ENCODE data around the gene CMSS1. TPM values are rescaled to one million over a fixed set of nuclear protein-coding genes. Genes with fewer than 3 reads are reported as not detected.

Gene CMSS1
- polyA plus RNA-seq, 5 donors = 41.9 to 49.5 (median 46.3) TPM

DNA sequence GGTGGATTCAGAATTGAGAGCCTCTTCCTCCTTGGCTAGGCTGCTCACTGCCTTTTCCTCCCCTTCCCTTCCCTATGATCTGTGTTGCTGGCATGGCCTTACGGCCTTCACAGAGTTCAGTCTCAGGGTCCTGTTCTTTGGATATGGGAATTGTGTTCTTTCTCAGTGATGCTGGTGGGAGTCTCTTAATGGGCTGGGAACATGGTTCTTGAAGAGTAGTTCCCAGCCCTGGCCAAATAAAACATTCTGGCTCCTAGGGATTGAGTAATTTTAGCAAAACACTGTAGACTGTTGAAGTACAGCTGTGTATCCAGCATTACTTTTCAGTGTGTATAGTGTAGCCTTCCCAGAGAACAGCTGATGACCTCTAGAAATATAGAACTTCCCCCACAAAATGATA lies 319.3 kb downstream of the CMSS1 start:
- DNase-seq = no peak

DNA sequence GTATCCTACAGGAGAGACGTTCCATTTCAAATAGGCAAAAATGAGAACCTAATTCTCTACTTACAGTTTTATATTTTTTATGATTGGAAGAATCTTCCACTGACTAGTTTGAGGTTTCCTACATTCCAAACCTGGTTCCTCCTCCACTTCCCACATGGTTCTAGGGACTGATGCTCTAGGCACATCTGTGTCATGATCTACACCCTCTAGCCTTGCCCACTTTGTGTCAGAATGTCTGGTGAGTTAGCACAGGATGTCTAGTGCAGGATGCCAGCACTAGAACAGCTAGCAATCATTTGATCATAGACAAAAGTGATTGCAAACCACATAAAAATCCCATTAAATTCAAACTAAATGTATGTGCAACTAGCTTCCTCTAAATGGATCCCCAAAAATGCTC lies 323.3 kb downstream of the CMSS1 start:
- DNase-seq = no peak

- DNase-seq = no peak
These were observed 323.9 kb downstream of the CMSS1 start for GRCh38 chr3:100141586-100141985.

GRCh38 chr3:100144255-100144866 lies 326.7 kb downstream of the CMSS1 start:
- DNase-seq = no peak

DNA sequence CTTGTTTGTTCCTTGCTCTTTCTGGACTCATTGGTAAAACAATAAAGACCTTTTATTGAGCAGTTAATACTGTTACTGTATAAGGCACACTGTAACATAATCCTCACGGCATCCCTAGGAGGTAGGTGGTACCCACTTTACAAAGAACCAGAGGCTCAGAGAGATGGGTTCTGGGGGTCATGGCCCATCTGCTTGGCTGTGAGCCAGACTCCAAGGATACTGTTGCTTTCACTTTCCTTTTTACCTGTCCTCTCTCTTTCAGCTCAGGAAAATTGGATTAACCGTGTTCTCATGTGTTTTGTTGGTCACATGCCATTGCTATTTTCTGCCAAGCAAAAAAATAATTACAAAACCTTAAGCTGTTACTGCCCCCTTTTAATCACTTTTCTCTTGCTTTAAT lies 331.5 kb downstream of the CMSS1 start:
- DNase-seq = no peak

- no peak for DNase-seq
These were observed 332.2 kb downstream of the CMSS1 start for GRCh38 chr3:100149713-100150415.

GRCh38 chr3:100150473-100150872 lies 332.8 kb downstream of the CMSS1 start:
- DNase-seq = no peak

DNA sequence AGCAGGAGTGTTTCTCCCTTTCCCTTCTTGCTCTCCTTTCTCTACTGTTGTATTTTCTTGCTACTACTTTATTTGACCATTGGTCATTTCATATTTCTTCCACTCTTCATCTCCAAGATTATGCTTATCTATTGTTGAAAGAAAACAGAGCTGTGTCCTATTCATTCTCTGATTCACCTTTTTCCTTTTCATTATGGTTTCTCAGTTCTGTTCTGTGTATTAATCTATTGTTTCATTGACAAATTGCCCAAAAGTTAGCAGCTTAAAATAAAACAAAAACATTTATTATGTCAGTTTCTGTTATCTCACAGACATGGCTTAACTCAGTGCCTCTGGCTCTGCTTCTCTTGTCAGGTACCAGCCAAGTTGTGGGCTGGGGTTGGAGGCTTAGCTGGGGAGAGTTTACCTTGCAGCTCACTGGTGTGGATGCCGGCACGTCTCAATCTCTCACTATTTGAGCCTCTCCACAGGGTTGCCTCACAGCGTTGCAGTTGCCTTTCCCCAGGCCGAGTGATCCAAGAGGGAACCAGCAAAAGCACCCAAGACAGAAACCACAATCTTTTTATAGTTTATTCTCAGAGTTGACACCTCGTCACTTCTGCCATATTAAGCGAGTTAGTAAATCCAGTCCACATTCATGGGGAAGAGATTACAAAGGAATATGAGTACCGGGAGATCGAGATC lies 333.5 kb downstream of the CMSS1 start:
- no peak for DNase-seq

DNA sequence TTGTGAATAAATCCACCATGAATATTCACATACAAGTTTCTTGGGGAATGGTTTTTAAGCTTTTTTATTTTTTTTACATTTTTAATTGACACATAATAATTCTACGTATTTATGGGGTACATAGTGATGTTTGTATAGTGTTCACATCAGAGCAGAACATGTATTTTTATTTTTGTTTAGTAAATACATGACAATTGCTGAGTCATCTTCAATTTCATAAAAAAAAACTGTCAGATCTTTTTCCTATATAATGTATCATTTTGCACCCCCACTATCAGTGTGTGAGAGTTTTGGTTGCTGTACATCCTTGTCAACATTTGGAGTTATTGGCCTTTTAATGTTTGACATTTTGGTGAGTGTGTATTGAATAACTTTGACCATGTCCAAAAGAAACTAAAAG lies 336.5 kb downstream of the CMSS1 start:
- no peak for DNase-seq

DNA sequence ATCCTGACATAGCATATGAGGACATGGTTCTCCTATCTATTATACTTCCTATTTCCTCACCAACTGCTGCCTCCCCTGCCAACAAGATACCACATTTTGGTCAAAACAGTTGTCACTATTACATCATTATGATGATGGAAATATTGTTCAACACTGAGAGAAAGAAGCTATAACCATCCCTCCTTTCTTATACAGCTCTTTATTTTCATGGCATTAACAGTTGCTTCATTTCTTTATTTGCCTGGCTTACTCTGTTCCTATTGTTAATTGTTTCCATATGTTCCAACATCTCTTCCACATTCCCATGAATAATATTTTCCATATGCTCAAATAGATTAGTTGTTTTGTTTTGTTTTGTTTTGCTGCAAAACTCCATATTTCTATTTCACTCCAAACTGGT lies 337.5 kb downstream of the CMSS1 start:
- no peak for DNase-seq

DNA sequence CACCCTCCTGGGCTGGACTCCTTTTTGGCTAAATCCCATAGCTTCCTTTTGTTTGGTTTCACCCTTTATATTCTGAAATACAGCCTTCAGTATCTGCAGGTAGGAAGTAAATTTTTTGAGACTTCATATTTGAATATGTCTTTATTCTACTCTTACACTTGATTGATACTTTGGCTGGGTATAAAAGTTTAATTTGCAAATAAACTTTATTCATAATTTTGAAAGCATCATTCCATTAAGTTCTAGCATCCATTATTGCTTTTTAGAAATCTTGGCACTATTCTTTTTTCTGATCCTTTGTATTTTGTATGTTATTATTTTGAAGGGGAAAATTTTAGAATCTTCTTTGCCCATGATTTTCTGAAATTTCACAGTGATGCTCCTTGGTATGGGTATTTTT lies 337.9 kb downstream of the CMSS1 start:
- no peak for DNase-seq

DNA sequence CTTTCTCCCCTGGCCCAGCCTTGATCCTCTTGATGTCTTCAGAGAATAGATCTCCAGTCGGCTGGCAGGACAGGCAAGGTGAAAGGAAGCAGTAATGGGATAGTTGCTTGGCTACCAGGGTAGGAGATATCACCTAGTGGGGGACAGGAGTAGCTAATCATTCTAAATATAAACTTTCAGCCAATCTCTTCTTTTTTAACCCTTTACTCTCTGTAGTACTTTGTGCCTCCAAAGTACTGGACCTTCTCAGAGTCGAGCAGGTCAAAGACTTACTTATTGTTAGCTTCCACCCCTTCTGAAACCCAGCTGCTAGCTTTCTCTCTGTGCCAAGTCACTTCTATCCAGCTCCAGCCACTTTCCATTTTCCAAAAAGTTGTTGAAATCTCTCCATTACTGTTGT lies 340.0 kb downstream of the CMSS1 start:
- DNase-seq = no peak

DNA sequence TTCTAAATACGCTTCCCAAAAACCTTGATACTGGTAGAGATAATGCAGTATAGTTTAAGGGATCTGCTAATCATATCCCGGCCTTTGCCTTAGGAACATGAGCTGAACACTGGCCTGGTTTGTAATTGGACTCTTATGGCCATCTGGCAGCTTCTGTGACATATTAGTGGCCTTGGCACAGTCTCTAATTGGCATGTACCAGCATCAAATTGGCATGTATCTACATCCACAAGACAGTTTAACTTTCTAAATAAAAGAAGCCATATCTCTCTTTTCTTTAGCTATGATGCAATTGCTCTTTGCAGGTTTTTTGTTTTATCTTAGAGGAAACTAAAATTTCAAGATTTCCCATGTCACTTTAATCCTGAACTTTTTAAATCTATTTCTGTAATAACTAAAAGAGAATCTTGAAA lies 341.3 kb downstream of the CMSS1 start:
- no peak for DNase-seq

DNA sequence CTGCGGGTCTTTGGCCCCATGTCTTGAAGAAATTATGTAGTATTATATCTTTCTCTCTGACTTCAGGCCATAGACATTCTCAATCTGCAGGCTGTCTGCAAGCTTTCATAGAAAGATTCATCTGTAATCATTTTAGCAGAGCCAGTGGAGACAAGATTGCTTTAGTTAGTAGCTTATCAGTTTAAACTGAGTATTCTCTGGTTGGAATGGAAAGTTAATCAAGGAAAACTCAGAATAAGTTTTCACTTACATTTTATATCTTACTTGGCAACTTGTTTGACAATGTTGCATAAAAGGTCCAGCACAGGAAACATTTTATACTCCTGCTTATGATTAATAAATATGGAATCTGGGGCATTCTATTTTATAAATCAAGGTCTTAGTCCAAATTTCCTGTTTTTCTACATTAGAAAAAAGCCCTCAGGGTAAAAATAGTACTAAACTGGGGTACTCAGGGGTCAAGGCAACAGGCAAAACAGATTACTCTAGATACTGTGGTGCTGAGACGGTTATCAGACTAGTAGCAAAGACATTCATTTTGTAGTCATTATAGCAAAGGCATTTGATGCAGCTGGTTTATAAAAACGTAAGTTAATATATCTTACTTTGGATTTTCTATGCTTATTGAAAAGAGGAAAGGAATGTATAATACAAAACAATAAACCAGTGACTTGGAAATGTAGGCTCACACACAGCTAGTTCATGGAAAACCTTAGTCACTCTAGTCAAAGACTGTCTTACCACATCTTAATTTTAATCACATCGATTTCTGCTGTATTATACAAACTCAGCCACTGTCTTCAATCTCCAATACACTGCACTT lies 341.9 kb downstream of the CMSS1 start:
- DNase-seq = no peak

- no peak for DNase-seq
These were observed 342.9 kb downstream of the CMSS1 start for GRCh38 chr3:100160521-100160920.

DNA sequence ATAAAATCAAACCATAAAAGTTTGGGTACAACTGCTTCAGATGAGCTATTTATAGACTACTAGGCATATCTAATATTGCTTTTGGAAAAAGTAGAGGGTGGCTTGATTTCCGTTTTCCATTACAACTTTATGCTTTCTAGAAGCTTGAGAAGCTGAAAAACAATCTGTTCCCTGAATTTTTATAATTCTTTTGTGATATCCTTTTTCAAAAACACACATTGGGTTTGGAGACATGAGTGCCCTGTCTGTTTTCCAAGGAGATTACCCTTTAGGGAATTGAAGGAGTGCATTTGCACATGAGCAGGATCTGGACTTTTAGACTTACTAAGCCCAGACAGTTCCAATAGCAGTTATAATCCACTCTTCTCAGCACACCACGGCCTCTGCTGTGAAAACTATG lies 346.1 kb downstream of the CMSS1 start:
- DNase-seq = no peak

- no peak for DNase-seq
These were observed 347.1 kb downstream of the CMSS1 start for GRCh38 chr3:100164743-100165142.

GRCh38 chr3:100165926-100166550 lies 348.4 kb downstream of the CMSS1 start:
- DNase-seq = no peak

DNA sequence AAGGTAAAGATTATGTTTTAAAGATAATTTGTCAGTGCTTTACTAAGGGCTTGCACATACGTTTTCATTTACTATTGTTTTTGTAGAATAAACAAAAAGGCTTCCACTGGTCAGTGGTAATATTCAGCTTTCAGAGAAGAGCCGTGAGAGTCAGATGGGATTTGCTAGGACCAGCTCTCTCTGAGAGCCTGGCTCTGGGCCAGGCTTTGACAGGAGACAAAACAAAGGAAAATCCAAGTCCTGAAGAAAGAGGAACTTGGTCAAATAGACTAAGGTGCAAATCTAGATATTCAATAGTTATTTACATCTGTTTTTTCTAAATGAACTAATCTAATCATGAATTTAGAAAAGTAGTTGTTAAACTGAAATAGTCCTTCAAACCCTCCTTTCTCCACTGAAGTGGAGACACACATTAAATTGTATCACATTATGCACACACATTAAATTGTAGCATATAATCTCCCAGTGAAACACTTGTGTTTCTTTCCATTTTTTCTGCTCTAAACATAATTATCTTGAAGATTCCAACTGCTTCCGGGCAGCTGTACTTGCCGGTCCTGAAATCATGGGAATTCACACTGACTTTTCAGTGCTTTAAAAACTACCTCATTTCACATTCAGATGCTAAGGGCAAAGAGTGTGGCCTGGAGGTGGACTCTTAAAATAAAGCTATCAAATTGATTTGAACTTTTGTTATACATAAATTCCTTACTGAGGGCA lies 351.7 kb downstream of the CMSS1 start:
- DNase-seq = no peak

DNA sequence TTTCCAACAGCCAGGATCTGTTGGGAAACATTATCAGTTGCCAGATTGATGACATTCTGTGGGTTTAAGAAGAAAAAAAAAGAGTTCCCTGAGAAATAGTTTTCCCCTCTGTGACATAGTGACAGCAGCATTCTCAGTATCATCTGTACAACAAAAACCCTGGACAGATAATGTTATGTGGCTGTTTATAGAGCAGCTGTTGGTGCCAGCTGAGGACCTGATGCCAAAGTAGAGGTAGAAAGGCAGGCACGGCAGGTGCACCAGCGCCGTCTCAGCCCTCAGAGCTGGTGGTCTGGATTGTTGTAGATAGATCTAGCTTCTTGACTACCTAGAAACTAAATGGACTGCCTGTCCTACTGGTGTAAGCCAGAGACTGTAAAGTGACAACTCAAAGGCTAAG lies 352.8 kb downstream of the CMSS1 start:
- no peak for DNase-seq

DNA sequence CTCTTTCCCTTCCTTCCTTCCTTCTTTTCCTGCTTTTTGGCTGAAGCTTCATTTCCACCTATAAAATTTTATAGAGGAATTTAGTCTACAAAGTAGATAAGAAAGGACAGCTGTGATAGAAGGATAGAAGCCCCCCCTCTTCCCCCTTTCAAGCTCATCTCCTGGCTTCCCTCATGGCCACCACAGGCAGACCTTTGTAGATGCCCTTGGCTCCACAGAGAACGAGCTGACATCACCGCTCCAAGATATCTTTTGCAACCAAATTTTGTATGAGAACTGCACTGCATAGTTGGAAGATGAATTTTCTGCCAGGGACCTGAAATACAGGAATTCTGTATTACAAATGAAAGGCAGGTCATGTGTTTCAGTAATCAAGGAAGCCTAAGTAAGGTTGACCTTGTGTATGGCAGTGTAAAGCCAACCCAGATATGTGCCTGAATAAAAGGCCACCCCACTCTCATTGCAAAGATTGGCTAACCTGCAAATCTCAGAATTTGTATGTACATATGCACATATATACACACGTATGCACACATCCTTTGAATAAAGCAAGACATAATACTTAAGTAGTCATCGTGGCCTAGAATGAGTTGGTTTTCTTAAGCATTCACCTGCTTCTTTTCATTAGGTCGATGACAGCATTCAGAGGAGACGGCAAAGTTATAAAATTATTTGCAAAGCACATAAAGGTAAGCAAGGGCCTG lies 353.7 kb downstream of the CMSS1 start:
- DNase-seq = no peak

Measured in right lung (tissue), 5 donors.